HG02759 (cell line): Measurements from ENCODE around the gene CSK.
A peak's percentile ranks its signal among the peaks of the same experiment; 100 is the strongest.
"Not testable (repeated sequence)": the region's sequence is repeated elsewhere in the genome, so short reads cannot be mapped to it uniquely, and the experiment has no call there.

Experiments
- ATAC-seq: cut with Tn5 transposase; IDR thresholded peaks from one replicate; pipeline ENCODE4 v1.9.1; 2021; ENCODE audit warnings: mild to moderate bottlenecking, moderate library complexity; ENCODE audit not compliant: unreplicated experiment

CSK gene

DNA sequence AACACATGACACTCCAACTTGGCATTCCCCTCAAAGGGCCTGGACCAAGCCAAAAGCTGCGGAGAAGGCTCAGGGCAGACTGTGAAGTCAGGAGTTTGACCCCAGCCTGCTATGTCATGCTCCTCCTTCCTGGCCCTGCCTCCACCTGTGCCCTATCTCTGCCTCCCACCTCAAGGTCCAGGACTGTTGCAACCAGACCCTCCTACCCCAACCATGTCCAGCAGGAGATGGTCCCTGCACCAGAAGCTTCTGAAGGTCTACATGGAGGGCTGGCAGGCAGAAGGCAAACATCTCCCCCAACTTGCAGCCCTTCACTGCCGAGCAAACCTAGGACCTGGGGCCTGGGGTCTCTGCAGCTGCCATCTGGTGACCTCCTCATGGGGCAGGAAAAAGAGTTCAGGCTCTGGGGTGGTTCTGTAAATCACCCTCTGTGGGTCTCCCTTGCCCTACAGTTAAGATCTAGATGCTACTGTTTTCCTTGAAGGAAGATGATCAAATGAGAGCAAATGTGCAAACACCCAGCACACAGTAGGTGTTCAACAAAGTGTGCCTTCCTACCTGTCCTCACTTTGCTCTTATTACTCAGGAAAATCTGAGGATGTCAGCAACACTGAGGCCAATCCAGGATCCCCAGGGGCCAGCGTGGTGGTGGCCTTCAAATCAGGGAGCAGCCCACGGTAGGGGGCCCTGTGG, 11.5 kb upstream of the CSK start:
- no peak for ATAC-seq

DNA sequence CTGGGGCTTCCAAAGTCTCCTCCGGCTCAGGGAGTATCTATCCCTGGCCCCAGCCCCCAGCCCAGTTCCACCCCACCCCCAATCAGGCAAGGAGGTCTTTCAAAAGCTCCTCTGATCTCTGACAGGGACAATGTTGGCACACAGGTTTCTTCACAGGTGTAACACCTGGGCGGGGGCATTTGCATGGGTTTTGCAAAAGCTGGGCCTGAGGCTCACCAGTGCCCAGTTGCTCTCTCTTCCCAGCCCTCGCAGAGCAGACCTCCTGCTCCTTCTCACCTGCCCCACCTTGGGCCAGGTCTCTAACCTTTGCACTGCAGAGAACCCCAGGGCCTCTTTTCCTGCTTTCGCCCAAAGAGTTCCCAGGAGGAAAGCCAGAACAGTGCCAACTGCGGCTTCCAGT, 8.6 kb upstream of the CSK start:
- ATAC-seq = no peak

DNA sequence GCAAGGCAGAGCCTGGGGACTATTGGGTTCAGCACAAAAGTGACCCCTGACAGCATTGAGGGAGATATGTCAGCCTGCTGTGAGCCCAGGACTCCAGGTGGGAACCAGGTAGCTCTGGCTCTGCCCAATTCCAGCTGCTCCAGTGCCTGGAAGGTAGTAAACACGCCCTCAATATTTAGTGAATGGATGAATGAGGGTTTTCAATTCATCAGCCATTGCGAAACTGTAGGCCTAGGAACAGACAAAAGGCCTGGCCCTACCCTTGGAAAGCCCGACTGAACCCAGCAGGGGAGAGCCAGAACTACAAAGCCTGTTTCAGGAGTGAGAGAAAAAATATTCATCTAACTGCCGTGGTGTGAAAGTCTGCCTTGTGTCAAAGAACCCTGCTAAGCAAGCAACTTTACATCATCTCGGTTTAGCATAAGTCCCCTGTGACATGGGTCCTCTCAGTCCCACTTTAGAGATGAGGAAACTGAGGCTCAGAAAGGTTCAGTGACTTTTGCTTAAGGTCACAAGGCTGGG, 8.1 kb upstream of the CSK start:
- ATAC-seq = no peak

DNA sequence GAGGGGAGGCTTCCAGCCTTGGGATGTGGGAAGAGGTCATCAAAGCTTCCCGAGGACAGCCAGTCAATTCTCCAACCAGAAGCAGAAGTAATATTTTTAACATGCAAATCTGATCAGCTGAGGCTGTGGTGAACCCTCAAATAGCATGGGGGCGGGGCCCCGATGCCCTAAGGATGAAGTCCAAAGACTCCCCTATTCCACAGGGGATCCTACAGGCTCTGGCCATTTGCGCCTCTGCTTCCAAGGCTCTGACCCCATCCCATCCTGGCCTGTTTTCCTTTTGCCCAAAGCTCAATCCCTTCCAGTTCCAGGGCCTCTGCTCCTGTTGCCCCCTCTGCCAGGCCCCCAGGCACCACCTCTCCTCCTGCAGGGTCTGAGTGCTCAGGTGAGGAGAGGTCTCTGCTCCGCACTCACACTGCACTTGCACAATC, 6.7 kb upstream of the CSK start:
- no peak for ATAC-seq

DNA sequence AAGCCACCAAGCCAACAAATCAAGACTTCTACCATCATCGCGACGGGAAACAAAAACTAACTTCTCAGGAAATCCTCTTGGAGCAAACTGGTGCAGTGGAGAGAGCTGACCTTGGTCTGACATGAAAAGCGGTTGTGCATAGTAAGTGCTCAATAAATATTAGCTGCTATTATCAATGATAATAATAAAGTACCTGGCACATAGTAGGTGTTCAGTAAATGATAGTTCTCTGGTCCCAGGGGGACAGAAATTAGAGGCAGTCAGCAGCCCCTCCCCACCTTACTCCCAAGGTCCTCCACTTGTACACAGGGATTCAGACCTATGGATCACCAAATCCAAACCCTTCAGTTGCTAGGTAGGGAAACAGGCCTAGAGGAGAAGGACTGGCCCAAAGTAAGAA, 6.0 kb upstream of the CSK start:
- no peak for ATAC-seq

DNA sequence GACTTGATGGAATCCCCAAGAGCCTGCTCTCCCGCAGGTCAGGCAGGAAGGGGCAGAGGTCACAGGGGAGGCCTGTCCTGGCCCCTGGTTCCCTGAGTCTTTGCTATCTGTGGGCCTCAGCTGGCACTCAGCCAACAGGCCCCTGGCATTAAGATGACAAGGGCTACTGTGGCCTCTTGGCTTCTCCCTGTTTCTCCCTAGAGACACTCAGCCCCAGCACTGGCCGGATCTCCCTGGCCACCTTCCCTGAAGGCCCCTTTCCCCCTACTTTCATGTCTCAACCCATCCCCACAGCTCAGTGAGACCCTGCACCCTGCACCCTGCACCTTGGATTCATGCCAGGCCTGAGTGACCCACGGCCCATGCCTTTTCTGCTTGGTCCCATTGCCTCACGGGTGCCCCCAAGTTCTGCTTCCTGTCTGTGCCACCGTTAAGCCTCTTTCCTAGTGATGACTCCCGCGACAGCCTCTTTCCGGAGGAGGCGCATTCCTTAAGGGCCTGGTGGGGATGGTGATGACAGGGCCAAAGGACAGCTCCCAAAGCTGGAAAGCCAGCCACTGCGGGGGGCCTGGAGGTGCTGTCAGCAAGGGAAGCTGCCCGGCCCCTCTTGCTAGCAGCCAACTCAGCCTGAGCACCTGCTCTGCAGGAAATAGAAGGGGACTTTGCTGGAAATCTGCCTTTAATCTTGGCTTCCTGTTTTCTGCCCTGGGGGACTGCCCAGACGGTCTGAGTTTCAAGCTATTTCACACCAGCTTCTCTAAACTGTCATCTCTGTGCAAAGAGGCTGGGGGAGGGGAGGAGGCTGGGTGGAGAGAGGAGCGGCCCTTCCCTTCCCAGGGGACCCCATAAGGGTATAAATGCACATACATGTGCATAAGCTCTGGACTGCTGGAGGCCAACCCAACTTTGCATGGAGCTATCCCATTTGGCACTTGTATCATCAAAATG, 4.8 kb upstream of the CSK start:
- peak; percentile 36 for ATAC-seq

DNA sequence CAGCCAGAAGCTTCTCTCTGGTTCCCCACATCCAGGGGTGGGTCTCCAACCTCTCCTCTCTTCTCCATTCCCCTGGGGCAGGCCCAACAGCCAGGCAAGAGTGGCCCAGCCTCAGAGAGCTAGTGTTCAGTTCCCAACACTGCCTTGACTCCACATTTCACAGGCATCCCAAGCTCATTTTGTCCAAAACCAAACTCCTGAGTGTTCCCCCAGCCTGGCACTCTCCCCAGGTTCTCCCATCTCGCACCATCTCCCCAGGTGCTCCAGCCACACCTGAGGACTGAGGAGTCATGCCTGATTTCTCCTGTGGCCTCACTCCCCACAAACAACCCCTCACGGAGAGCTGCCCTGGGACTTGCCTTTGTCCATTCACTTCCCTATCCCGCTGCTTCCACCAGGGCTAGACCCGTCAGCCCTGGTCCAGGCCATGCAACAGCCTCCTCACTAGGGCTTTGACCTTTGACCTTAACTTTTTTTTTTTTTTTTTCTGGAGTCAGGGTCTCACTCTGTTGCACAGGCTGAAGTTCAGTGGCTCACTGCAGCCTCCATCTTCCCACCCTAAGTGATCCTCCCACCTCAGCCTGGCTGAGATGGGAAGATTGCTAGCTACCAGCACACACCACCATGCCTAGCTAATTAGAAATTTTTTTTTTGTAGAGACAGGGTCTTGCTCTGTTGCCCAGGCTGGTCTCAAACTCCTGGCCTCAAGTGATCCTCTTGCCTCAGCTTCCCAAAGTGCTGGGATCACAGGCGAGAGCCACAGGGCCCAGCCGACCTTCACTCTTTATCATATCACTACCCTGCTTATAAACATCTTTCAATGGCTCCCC, 3.9 kb upstream of the CSK start:
- peak; percentile 2 for ATAC-seq

DNA sequence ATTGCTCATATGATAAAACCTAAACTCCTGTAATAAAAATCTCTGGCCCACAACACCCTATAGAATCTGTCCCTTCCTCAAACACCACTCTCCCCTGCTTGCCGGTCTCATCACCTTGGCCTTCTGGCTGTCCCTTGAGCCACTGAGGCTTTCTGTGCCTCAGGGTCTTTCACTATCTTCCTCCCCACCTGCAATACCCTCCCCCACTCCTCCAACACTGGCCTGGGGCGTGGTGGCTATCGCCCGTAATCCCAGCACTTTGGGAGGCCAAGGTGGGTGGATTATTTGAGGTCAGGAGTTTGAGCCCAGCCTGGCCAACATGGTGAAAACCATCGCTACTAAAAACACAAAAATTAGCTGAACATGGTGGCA, 3.3 kb upstream of the CSK start:
- ATAC-seq = no peak

DNA sequence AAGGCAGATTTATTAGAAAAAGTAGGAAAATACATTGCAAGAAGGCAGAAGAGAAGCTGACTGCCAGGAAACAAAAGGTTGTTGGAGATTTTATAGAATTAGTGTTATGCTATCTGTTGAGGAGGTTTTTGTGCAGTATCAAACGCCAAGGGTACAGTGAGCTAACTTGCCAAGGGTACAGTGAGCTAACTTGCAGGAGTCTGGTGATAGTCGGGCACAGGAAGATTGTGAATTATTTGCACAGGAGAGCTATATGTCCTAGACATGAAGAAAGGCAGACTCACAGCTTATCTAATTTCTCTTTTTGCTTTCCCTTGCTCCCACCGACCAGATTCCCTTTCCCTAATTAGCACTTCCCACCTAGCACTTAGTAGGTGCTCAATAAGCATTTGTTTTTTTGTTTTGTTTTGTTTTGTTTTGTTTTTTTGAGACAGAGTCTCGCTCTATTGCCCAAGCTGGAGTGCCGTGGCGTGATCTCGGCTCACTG, 2.7 kb upstream of the CSK start:
- no peak for ATAC-seq

DNA sequence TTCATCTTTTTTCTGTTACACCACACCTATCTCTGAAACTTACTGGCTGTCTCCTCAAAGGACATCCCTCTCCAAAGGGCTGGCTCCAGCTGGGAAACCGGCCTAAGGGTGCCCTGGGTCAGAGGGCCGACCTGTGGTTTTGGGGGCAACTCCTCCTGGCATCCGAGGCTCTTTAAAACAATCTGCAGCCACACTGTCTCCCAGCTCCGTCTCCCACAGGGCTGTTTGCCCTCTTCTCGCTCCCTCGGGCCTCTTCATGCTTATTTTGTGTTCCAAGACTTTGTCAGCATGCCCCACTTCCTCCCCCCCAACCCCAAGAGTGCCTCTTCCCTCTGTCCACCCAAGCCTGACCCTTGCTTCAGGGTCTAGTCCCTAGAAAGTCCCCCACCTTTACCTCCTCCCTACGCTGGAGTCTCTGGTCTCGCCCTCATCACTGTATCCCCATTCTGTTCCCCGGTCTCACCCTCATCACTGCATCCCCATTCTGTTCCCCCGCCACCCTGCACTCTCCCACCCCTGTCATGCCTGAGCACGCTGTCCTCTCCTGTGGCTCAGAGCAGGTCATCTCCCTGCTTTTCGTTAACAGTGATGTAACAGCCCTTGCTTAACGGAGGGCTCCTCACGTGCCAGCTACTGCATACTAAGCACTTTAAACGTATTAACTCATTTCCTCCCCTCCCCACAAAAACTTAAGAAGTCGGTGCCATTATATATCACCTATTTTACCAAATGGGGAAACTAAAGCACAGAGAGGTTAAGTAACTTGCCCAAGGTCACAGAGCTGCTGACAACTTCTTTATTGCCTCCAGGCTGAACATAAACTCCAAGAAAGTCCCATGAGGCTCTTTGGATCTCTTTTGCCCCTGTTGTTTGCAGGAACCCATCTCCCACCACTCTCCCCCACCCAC, 1.1 kb upstream of the CSK start:
- no peak for ATAC-seq

DNA sequence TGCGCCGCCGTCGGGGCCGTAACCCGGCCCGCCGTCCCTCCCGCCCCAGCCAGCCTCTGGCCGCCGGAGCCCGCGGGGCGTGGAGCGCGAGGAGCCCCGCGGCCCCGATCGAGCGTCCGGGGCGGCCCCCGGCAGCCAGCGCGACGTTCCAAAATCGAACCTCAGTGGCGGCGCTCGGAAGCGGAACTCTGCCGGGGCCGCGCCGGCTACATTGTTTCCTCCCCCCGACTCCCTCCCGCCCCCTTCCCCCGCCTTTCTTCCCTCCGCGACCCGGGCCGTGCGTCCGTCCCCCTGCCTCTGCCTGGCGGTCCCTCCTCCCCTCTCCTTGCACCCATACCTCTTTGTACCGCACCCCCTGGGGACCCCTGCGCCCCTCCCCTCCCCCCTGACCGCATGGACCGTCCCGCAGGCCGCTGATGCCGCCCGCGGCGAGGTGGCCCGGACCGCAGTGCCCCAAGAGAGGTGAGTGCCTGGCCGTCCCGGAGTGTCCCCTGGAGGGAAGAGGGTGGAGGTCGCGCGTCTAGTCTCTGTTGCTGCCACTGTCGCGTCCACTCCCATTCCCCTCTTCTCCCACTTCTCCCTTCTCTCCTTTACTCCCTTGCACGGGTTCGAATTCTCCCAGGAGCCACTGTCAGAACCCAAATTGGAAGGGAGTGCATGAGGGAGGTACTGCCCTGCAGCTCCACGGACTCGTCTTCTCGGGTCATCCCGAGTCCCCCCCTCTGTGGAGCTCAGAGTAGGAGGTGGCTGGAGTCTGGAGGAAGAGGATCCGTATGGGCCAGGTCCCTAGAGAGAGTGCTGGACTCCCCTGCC, 585 bp downstream of the CSK start:
- ATAC-seq = peak; percentile 17

DNA sequence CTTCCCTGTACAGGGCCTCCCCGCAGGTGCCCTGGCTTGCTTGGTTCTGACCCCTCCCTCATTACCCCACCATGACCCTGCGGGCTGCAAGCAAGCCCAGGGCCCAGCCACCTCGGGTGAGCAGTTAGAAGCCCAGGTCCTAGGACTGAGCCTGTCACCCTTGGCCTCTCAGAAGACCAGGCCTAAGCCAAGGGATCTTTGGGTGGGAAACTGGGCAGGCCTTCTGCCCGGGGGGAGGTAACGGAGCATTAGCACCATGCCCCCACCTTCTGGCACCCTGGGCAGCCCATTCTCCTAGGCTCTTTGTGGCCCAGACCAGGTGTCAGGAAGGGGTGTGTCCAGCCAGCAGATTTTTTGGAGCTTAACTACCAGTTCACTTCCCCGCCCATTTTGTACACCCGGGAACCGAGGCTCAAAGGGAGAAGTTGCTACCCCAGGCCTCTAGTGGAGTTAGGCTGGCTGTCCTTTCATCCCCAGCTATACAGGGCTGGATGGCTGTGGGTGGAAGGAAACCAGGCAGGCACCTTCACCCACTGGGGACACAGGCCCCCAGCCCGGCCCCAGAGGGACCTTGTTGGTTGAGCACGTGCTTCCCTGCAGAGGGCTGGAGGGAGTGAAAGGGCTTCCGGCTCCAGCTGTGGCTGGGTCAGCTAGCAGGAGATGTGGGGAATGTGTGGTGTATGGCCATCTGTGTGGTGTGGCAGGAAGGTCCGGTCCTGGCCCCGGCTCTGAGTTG, 1.4 kb downstream of the CSK start:
- no peak for ATAC-seq

DNA sequence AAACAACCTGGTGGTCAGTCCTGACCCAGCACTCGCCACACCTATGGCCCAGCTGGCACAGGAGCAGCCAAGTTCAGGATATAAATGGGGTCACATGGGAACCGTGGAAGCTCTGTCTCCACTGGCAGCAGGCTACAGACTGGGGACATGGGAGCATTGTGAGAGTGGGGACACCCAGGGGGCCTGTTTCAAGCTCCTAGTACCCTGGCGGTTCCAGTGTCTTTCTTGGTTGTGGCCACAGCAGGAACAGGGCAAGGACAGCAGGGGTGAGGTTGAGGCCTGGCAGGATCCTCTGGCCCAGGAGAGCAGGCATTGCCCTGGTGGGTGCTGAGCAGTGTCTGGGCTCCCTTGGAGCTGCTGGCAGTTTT, 1.9 kb downstream of the CSK start:
- ATAC-seq = no peak

DNA sequence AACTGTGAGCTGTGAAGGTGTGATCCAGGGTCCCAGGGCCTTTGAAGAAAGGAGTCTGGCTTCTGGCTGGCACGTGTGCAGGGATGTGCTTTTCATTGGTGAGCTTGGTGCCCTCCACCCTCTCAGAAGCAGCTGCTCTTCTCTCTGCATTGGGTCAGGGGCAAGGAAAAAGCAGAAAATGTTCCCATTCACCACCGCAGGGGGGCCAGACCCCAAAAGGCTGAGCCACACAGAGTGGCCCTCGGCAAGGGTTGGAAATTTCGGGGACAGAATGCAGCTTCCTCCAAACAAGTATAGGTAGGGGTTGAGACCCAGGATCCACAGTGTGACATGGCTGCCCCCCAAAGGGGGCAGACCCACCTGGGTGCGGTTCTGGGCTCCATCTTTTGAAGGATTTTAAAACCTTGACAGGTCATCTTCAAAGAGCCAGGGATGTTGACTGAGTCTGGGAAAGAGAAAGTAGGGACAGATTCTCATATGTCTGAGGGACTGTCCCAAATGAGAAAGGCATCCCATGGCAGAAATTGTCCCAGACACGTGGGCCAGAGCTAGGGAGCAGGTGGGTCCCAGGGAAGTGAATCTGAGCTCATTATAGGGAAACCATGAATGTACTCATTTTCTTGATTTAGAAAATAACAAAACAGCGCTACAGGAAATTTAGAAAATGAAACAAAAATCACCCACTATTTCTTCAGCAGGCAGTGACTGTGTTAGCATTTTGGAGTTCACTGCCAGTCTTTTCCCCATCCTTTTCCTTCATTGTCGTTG, 2.7 kb downstream of the CSK start:
- no peak for ATAC-seq

DNA sequence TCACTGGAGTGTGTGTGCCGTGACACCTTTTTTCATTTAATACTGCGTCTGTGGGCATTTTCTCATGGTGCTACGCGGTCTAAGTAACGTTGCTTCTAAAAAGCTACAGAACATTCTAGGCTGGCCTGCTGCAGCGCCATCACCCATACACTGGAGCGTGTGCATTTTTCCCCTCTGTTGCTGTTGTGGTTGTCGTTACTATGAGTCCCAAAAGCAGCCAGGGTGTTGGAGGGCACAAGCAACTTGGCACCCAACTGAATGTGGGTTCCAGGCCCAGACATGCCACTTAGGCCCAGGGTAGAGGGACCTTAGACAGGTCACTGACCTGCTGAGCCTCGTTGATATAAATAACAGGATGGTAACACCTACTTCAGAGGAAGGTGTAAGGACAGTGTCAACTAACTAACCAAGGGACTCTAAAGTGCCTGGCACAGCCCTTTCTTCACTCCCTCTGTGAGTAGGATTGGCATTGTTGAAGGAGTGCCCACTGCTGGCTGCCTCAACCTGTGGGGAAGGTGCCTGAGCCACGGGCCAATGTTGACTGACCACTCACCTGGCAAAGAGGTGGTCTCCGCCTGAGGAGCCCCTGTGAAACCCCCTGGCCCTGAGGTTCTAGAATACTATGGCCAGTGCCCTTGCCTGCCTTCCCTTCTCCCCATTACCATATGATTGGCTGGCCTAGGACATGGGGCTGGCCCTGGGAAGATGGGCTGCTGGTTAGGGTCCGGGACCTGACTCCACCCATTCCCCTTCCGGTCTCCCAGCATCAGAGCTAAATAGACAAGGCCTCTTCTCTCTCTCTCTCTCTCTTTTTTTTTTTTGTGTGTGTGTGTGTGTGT, 3.5 kb downstream of the CSK start:
- no peak for ATAC-seq

DNA sequence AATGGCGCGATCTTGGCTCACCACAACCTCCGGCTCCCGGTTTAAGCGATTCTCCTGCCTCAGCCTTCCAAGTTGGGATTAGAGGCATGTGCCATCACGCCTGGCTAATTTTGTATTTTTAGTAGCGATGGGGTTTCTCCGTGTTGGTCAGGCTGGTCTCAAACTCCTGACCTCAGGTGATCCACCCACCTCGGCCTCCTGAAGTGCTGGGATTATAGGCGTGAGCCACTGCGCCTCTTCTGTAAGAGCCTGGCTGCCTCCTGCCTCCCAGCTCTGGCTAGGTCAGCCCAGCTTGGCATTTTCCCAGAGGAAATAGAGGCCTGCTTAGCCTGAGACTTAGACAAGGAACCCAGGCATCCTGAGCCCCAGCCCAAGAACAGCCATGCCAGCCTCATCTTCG, 4.2 kb downstream of the CSK start:
- ATAC-seq = not testable (repeated sequence)
